Vagina (tissue), 2 donors: ENCODE data around the gene PCSK1.

ENCODE experiments used
- POLR2A ChIP-seq, 2 donors: fragments of 450-650 bp; IDR thresholded peaks; one replicate each; pipeline ENCODE4 v1.6.1; 2017; ENCODE audit warnings: antibody characterized with exemption in 2 of 2, mild to moderate bottlenecking in 2 of 2, moderate library complexity in 2 of 2
- TF ChIP-seq, protein P1 (sequence below), 3 experiments: fragments of 450-650 bp in 2 of 3; fragments of 200-600 bp in 1 of 3; sonication (generic) in 1 of 3; IDR thresholded peaks; one replicate each; pipeline ENCODE4 v1.5.1; 2017 to 2019; ENCODE audit warnings: antibody characterized with exemption in 3 of 3, mild to moderate bottlenecking in 2 of 3, moderate library complexity in 2 of 3

- TF ChIP-seq POLR2A (IDR thresholded peaks at IDR 0.05): no peak
- TF ChIP-seq, protein P1, sequence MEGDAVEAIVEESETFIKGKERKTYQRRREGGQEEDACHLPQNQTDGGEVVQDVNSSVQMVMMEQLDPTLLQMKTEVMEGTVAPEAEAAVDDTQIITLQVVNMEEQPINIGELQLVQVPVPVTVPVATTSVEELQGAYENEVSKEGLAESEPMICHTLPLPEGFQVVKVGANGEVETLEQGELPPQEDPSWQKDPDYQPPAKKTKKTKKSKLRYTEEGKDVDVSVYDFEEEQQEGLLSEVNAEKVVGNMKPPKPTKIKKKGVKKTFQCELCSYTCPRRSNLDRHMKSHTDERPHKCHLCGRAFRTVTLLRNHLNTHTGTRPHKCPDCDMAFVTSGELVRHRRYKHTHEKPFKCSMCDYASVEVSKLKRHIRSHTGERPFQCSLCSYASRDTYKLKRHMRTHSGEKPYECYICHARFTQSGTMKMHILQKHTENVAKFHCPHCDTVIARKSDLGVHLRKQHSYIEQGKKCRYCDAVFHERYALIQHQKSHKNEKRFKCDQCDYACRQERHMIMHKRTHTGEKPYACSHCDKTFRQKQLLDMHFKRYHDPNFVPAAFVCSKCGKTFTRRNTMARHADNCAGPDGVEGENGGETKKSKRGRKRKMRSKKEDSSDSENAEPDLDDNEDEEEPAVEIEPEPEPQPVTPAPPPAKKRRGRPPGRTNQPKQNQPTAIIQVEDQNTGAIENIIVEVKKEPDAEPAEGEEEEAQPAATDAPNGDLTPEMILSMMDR (IDR thresholded peaks at IDR 0.05): no peak
Measured at GRCh38 chr5:96374653-96375052, 58.4 kb downstream of the PCSK1 start.
